Midbrain (tissue), 1 donor: Measurements from ENCODE around the gene LMO7.

Experiments used
- DNase-seq: peaks from one replicate; lab custom pipeline; 2025; lab: John Stamatoyannopoulos, UW

Gene LMO7

GRCh38 chr13:75895168-75895567 lies 259.0 kb downstream of the LMO7 start:
- DNase-seq = no peak

DNA sequence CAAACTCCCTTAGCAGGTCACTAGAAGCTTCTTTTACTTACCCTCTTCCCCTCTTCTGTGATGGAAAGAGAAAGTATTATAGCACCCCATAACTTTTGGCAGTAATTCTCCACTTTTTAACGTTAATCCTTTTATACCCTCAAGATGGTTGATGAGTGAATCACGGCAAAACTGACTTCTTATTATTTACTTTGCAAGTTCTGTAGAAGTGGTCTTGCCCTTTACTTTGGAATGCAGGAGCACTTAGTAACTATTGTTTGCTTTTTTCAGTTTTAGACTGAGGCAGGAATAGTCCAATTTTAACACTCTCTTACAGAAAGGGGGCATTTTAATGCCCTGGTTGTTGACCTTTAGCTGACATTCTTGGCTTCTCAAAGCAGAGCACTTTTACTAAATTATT lies 260.1 kb downstream of the LMO7 start:
- no peak for DNase-seq

DNA sequence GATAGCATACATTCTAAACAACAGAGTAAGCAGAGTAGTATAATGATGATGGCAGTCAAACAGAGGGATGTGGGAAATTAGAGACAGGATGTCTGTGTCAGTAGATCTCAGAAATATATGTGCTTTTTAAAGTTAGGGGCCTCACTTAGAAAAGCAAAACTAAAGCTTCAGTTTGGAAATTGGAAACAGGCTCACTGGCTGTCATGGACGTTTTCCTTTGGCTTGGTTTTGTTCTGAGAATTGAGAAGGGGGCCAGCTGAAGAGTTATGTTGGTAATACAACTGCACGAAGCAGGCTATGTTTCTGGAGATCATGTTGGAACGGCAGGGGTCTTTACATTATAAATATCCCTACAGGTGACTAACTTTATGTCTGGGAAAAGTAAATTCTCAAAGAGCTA lies 261.3 kb downstream of the LMO7 start:
- DNase-seq = no peak

DNA sequence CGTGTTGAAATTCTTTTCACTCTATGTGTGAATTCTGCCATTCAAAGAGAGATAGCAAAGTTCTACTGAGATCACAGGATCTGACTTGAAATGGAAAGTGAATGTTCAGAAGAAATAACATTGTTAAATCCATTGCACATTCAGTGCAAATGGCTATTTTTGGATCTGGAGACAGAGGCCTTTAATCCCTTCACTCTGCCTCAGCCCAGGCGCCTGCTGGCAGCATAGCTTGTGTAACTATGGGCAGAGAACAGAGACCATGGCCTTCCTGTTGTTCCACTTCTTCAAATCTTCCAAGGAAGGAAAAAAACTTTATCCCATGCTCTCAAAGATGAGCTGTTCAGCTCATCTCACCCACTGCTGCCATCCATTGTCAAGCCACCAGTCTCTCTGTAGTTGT lies 265.4 kb downstream of the LMO7 start:
- peak; percentile 30 for DNase-seq

- DNase-seq = no peak
These were observed 266.3 kb downstream of the LMO7 start for GRCh38 chr13:75902166-75903104.

DNA sequence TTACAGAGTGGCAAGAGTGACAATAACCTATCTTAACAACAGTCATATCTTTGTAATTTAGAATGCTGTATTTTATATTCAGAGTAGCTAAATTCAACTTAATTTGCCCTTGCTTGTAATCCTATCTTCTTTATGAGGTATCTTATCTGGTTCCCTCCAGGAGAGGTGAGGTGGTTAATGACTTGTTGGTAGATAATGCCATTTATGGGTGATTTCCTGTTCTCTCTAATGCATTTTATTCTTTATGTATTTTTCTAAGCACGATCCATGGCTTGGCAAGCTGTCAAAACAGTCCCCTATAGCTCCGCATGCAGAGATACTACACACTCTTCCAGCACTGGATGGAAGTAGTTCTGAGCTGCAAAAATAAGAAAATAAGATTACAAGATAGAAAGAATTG lies 267.9 kb downstream of the LMO7 start:
- no peak for DNase-seq

GRCh38 chr13:75906315-75906714 lies 270.2 kb downstream of the LMO7 start:
- no peak for DNase-seq

DNA sequence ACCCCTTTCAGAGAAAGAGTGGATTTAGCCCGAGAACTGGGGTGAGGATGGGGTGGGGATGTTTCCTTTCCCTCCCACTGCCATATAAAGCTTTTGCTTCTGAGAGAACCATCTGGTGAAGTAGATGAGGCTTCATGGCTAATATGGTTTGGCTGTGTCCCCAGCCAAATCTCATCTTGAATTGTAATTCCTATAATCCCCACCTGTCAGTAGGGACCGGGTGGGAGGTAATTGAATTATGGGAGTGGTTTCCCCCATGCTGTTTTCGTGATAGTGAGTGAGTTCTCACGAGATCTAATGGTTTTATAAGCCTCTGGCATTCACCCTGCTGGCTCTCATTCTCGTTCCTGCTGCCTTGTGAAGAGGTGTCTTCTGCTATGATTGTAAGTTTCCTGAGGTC lies 270.9 kb downstream of the LMO7 start:
- no peak for DNase-seq

DNA sequence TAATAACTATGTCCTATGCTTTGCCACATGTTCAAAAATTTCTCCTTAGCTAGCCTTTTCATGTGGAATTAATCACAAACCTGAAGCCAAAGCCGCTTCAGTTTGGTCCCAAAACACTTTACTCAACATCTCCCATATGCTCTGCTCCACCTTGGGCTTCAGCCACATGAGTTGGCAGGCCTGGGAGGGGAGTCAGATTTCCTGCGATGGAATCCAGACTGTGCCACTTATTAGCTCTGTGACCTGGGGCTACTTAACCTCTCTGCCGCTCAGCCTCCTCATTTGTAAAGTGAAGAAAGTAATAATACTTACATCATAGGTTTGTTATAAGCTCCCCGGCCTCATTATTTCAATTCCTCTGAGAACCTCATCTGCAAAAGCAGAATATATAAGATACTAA lies 272.0 kb downstream of the LMO7 start:
- no peak for DNase-seq
